ENCODE measurements around the gene MUSK.

- TF ChIP-seq TARDBP (IDR thresholded peaks at IDR 0.05): no peak
- no peak for TF ChIP-seq FOXK2 (IDR thresholded peaks at IDR 0.05)
- no peak for TF ChIP-seq FOXM1 (IDR thresholded peaks at IDR 0.05; ENCODE audit: borderline replicate concordance)
- no peak for TF ChIP-seq LEF1 (IDR thresholded peaks at IDR 0.05; ENCODE audit: borderline replicate concordance)
- TF ChIP-seq HDGF (IDR thresholded peaks at IDR 0.05; ENCODE audit: borderline replicate concordance): no peak
- no peak for TF ChIP-seq BHLHE40 (IDR thresholded peaks at IDR 0.05; ENCODE audit: borderline replicate concordance)
- TF ChIP-seq SUZ12 (IDR thresholded peaks at IDR 0.05): no peak
- no peak for TF ChIP-seq SP1 (IDR thresholded peaks at IDR 0.05)
- TF ChIP-seq NFRKB (IDR thresholded peaks at IDR 0.05): no peak
- no peak for TF ChIP-seq PKNOX1 (IDR thresholded peaks at IDR 0.05)
- TF ChIP-seq ZNF384 (IDR thresholded peaks at IDR 0.05): no peak
- no peak for TF ChIP-seq FOXA1 (IDR thresholded peaks at IDR 0.05)
- no peak for TF ChIP-seq CTBP1 (IDR thresholded peaks at IDR 0.05; ENCODE audit: borderline replicate concordance)
Measured at GRCh38 chr9:110626101-110626829, 42.3 kb upstream of the MUSK start.

All from HEK293T (cell line).